IPS-20b (cell line): ENCODE data around the gene CACNA2D1.

ENCODE experiments used
- H3K27ac ChIP-seq: one replicate; pipeline ENCODE4 v1.5.1; 2013; ENCODE audit warnings: low read length
- H3K27me3 ChIP-seq: 2 replicates; pipeline ENCODE4 v1.6.1; 2013; ENCODE audit warnings: mild to moderate bottlenecking, low read length, inconsistent platforms; ENCODE audit not compliant: insufficient read depth
- H3K36me3 ChIP-seq: 2 replicates; pipeline ENCODE4 v1.6.1; 2013; ENCODE audit warnings: low read depth, mild to moderate bottlenecking, inconsistent platforms, low read length, moderate library complexity; ENCODE audit not compliant: insufficient read depth
- H3K4me1 ChIP-seq: 2 replicates; pipeline ENCODE4 v1.6.1; 2013; ENCODE audit warnings: mild to moderate bottlenecking, control low read depth, inconsistent platforms, low read length, moderate library complexity; ENCODE audit not compliant: insufficient read depth
- H3K4me3 ChIP-seq: 2 replicates; pipeline ENCODE4 v1.5.1; 2013; ENCODE audit warnings: mild to moderate bottlenecking, low read length, inconsistent platforms
- H3K9ac ChIP-seq: 2 replicates; pipeline ENCODE4 v1.6.1; 2013; ENCODE audit warnings: low read depth, mild to moderate bottlenecking, inconsistent platforms, low read length, moderate library complexity
- H3K9me3 ChIP-seq: 2 replicates; pipeline ENCODE4 v1.6.1; 2013; ENCODE audit warnings: mild to moderate bottlenecking, low read depth, low read length, inconsistent platforms; ENCODE audit not compliant: insufficient read depth

Gene CACNA2D1

DNA sequence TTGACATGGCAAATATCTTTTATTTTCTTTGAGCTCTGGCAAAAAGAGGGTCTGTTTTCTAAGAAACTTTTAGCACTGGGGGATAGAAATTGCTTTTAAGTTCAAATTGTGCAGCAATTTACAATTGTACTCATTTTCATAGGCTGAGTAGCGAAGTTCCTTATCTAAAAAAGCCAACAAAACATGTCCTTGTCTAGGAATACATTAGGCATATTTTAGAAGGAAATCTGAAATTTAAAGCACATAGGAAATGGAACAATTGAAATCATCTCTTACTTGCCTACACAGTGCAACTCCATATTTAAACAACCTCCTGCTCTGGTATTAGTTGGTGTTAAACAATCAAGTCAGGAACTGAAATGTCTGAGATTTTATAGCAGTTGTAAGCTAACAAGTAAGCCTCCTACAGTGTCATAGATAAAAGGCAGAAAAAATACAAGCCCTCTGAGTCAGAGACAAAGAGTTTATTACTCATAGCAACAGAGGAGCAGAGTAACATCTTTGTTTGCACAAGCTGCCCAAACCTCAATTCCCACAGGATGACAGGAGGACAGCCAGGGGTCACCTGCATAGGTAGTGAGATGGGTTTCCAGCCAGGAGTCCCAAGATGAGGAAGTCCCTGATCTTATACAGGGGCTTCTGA, 393.6 kb downstream of the CACNA2D1 start:
- no peak overlapping the region for H3K4me3 ChIP-seq
- H3K9me3 ChIP-seq, result no peaks in the 10 kb centered on the region
- H3K36me3 ChIP-seq, result no peaks in the 10 kb centered on the region

DNA sequence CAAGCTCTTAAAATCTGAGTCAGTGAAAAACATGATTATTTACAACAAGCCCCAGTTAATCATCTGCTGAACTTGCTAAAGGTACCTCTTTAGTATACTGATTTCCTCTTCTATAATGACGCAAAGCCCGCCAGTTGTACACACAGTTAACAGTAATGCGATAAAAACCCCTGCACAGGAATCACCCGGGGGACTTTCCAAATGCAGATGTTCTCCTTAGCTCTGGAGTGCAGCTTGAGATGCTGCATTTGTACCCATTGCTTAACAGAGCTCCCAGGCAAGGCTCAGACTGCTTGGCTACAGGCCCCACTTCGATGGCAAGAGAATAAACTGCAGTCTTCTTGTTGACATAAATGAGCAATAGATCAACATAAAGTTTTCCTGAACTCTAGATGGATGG, 394.1 kb downstream of the CACNA2D1 start:
- Histone ChIP-seq H3K27ac (no peak overlapping the region), H3K36me3 (no peaks in the 10 kb centered on the region), H3K9ac (no peak overlapping the region), H3K4me1 (peaks cover 16% of the 10 kb centered on the region; the same call in 1 of the 2 replicates), H3K27me3 (no peaks in the 10 kb centered on the region), H3K4me3 (no peak overlapping the region), H3K9me3 (no peaks in the 10 kb centered on the region)

More for the DNA sequence above, 393.6 kb downstream of the CACNA2D1 start:
- Histone ChIP-seq H3K4me1 (peaks cover 16% of the 10 kb centered on the region; the same call in 1 of the 2 replicates), H3K27me3 (no peaks in the 10 kb centered on the region), H3K9ac (no peak overlapping the region), H3K27ac (no peak overlapping the region)

- no peaks in the 10 kb centered on the region for H3K27me3 ChIP-seq
- peaks cover 3% of the 10 kb centered on the region; the same call in 1 of the 2 replicates for H3K4me1 ChIP-seq
- H3K4me3 ChIP-seq, result no peak overlapping the region
- no peak overlapping the region for H3K9ac ChIP-seq
- no peak overlapping the region for H3K27ac ChIP-seq
- H3K9me3 ChIP-seq, result no peaks in the 10 kb centered on the region
- no peaks in the 10 kb centered on the region for H3K36me3 ChIP-seq
Measured at GRCh38 chr7:82044497-82045080, 399.0 kb downstream of the CACNA2D1 start.

DNA sequence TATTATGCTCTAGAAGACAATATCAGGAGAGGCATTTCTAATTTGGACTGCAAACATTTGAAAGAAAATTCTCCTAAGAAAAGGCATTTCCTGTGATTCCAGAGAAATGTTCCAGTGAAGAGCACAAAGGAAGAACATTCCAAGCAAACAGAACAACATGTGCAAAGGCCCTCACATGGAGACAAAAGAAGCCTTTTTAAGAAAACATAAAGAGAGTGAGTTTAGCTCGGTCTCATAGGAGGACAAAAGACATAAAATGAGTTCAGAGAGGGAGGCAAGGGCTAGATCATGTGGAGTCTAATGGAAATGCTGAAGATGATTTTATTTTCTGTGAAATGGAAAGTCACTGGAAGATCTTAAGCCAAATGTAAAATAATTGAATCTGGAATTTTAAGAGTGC, 404.0 kb downstream of the CACNA2D1 start:
- no peaks in the 10 kb centered on the region for H3K9me3 ChIP-seq
- no peak overlapping the region for H3K4me3 ChIP-seq
- no peaks in the 10 kb centered on the region for H3K36me3 ChIP-seq
- no peak overlapping the region for H3K9ac ChIP-seq
- no peak overlapping the region for H3K27ac ChIP-seq
- no peaks in the 10 kb centered on the region for H3K27me3 ChIP-seq
- no peaks in the 10 kb centered on the region for H3K4me1 ChIP-seq

DNA sequence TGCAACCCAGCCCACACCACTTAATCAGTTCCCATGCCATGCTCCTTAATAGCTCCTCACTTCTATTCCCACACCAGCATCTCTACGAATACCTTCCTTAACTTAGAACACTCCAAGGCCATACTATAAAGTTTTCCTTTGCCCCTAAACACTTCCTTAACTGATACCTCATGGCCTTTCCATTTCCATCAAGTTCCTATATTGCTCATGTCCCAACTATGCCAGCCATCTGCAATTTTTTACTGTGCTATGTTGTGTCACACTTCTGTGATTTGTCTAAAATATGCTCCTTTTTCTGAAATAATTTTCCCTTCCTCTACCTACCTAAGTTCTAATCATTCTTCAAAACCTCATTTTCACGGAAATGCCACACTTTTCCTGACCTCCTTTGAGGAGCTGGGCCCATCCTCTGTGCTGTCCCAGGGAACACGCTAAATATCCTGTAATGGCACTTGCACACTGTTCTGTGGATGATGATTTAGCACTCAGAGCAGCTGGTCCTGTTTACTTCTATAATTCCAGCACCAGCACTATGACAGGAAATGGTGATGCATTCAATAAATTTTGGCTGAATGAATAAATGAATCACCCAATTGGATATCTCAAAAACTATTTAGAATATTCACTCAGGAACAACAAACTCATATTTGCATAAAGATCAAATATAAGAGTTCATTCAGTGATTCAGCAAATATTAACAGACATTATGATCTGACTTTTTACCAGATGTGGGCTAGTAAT, 407.3 kb downstream of the CACNA2D1 start:
- Histone ChIP-seq H3K4me1 (peaks cover 4% of the 10 kb centered on the region; the same call in 1 of the 2 replicates), H3K27me3 (no peaks in the 10 kb centered on the region), H3K9me3 (no peaks in the 10 kb centered on the region), H3K36me3 (no peaks in the 10 kb centered on the region), H3K9ac (no peak overlapping the region), H3K4me3 (no peak overlapping the region), H3K27ac (no peak overlapping the region)

DNA sequence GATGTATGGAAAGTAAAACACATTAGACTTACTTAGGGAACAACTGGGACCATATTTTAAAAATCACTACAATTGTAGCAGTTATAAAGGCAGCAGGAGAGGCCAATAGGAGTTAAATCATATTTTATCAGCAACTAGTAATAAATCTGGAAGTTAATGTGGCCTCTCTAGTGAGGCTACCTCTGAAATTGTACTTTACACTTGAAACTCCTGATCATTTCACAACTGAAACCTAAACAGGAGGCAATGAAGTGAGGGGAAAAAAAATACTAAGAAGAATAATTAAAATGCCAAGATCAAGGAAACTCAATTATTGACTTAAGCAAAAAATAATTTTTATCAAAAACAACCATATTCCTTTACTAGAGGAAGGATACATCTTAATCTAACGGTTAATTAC, 408.1 kb downstream of the CACNA2D1 start:
- Histone ChIP-seq H3K9me3 (no peaks in the 10 kb centered on the region), H3K27ac (no peak overlapping the region), H3K4me1 (peaks cover 4% of the 10 kb centered on the region; the same call in 1 of the 2 replicates), H3K27me3 (no peaks in the 10 kb centered on the region), H3K36me3 (no peaks in the 10 kb centered on the region), H3K9ac (no peak overlapping the region), H3K4me3 (no peak overlapping the region)

- H3K27ac ChIP-seq, result no peak overlapping the region
- no peak overlapping the region for H3K9ac ChIP-seq
- H3K36me3 ChIP-seq, result no peaks in the 10 kb centered on the region
- H3K4me3 ChIP-seq, result no peak overlapping the region
- no peaks in the 10 kb centered on the region for H3K27me3 ChIP-seq
- peaks cover 4% of the 10 kb centered on the region; the same call in 1 of the 2 replicates for H3K4me1 ChIP-seq
- H3K9me3 ChIP-seq, result no peaks in the 10 kb centered on the region
Measured at GRCh38 chr7:82032901-82033300, 410.7 kb downstream of the CACNA2D1 start.

GRCh38 chr7:82029236-82029913, 414.2 kb downstream of the CACNA2D1 start:
- Histone ChIP-seq H3K27ac (no peak overlapping the region), H3K9me3 (no peaks in the 10 kb centered on the region), H3K36me3 (no peaks in the 10 kb centered on the region), H3K9ac (no peak overlapping the region), H3K27me3 (no peaks in the 10 kb centered on the region), H3K4me1 (peaks cover 4% of the 10 kb centered on the region; the same call in 1 of the 2 replicates), H3K4me3 (no peak overlapping the region)

GRCh38 chr7:82028097-82028496, 415.5 kb downstream of the CACNA2D1 start:
- H3K4me1 ChIP-seq, result no peaks in the 10 kb centered on the region
- H3K36me3 ChIP-seq, result no peaks in the 10 kb centered on the region
- no peak overlapping the region for H3K9ac ChIP-seq
- H3K27ac ChIP-seq, result no peak overlapping the region
- H3K4me3 ChIP-seq, result no peak overlapping the region
- no peaks in the 10 kb centered on the region for H3K9me3 ChIP-seq
- no peaks in the 10 kb centered on the region for H3K27me3 ChIP-seq

DNA sequence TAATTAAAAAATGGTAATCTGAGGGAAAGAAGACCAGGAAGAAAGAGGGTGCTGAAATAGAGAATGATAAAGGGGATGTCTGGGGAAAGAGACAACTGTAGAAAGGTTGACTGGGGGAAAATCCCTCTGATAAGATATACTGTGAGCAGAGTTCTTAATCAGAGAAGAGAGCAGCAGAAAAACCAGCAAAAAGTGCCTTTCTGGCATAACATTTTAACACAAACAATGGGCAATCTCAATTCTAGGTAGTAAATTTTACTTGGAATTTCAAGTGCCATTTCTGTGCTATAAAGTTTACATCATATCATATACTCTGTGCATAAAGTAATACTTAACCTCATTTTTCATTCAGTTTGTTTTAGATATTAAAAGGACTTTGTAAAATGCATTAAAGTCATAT, 421.9 kb downstream of the CACNA2D1 start:
- no peak overlapping the region for H3K9ac ChIP-seq
- H3K27ac ChIP-seq, result no peak overlapping the region
- no peaks in the 10 kb centered on the region for H3K36me3 ChIP-seq
- H3K4me3 ChIP-seq, result no peak overlapping the region
- H3K9me3 ChIP-seq, result no peaks in the 10 kb centered on the region
- no peaks in the 10 kb centered on the region for H3K4me1 ChIP-seq
- no peaks in the 10 kb centered on the region for H3K27me3 ChIP-seq

DNA sequence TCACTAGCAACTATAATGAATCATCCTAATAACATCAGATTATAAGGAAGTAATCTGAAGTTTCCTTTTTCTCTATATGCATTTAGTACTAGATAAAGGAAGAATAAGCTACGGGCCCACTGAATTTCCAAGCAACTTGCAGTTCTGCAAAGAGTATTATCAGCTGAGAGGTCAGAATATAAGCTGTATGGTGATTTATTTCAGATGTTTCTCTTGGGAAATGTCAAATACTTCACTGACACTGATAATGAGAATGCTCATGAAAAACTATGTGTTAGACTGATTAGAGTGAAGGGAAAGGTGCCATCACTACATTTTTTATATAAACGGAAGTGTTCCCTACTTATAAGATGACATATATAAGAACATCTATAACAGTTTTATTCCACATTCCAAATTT, 422.5 kb downstream of the CACNA2D1 start:
- no peak overlapping the region for H3K27ac ChIP-seq
- H3K4me1 ChIP-seq, result no peaks in the 10 kb centered on the region
- H3K27me3 ChIP-seq, result no peaks in the 10 kb centered on the region
- no peak overlapping the region for H3K9ac ChIP-seq
- H3K4me3 ChIP-seq, result no peak overlapping the region
- H3K36me3 ChIP-seq, result no peaks in the 10 kb centered on the region
- no peaks in the 10 kb centered on the region for H3K9me3 ChIP-seq
